HG03045 (cell line): ENCODE data around the gene EFNB2.

ENCODE experiments used
- ATAC-seq: cut with Tn5 transposase; IDR thresholded peaks from one replicate; pipeline ENCODE4 v1.9.1; 2021; ENCODE audit warnings: mild to moderate bottlenecking, moderate library complexity; ENCODE audit not compliant: unreplicated experiment

The EFNB2 gene

DNA sequence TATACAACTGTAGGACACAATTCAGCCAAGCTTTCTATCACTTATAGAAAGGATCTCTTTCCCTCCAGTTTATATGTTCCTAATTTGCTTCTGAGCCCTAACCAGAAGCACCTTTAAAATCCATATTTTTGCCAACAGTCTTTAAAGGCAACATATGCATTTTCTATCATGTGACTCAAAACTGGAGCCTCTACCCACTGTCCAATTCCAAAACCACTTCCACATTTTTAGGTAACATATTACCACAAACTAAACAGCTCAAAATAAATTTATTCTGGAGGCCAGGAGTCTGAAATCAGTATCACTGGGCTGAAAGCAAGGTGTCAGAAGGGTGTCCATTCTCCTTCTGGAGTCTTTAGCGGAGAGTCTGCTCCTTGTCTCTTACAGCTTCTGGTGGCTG lies 15.9 kb upstream of the EFNB2 start:
- ATAC-seq, result no peak

DNA sequence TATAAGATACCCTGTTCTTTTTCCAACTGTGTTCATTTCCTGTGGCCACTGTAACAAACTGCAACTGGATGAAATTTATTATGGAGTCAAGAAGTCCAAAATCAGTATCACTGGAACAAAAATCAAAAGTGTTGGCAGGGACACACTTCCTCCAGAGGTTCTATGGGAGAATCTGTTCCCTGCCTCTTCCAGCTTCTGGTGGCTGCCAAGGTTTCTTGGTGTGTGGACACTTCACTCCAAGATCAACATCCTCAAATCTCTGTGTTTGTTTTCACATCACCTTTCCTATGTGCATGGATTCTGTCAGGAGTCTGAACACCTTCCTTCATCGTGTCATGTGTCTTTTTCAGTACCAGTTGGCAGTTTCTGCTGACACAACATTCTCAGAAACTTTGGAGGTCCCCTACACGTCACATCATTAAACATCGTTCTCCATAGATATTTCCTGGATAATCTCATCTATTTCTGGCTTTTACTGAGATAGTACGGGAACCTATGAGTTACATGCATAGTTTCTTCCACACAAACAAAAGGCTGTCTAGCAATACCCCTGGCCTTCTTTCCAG lies 15.2 kb upstream of the EFNB2 start:
- ATAC-seq, result no peak

DNA sequence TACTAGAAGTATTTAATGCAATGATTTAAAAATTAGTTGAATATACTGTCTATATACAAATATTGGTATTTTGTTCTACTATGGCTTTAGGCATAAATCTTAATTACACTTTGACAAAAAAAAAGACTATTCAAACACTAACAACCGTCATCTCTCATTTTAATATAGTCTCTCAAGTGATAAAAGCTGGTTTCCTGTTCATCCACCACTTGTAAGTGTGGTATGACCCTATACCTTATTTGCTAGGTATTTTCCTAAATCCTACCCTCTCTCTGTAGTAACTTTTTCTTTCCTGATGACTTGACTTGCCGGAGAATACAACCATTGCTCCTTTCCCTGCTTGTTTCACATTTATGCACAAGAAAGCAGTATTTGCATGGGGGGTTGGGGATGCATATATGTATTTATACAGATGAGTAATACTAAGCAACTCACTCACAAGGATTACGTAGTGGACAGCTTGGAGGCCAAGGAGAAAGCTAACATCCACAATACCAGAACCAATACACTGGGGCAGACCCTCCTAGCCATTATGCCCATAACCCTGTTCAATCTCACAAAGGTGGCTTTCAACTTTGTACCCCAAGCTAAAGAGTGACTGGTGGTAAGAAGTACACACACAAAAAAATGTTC lies 12.7 kb upstream of the EFNB2 start:
- no peak for ATAC-seq

DNA sequence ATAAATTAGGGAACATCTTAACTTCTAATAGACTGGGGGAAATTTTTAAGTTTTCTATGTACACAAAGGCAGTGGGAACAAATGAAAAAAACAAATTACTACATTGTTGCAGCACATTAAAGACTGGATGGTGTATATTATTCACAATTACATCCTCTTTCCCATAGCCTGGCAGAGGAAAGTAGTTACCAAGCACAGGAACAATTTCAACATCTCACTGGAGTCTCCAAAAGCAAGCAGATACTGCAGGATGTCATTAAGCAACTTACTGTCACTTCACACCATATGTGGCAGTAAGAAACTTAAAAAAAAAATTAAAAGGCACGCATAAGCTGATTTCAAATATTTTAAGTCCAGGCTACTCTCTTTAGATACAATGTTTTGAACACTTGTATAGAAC lies 6.4 kb upstream of the EFNB2 start:
- ATAC-seq, result no peak

DNA sequence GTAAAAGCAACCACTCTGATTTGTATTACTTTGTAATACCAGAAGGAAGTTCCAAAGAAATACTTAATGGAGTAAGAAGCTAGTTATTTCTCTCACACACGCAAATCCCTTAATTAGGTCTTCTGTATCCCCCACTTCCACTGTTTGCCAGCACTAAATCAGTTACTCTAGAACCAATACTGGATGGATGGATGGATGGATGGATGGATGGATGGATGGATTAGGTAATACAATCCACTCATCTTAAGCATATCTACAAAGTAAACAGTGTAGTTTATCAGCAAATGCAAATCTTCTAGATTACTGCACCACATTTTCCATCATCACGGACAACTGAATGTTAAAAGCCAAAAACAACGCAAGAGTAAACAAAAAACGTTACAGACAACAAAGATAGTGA lies 5.2 kb upstream of the EFNB2 start:
- no peak for ATAC-seq

DNA sequence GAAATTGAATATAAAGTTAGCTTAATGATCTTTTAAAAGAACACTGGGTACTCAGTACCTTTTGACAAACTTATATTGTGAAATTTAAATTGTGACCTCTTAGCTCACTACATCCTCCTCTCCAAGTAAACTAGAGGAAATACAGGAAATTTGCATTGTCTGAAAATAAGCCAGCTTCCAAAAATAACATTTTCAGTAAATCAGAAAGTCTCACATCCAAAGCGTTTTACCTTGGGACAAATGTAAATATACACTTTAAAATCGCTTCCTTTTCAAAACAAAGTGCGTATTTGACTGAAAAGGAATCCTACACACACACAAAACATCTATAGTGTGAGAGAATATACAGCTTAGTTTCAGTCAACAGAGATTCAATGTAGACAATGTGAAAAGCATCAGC lies 2.1 kb upstream of the EFNB2 start:
- ATAC-seq, result no peak

DNA sequence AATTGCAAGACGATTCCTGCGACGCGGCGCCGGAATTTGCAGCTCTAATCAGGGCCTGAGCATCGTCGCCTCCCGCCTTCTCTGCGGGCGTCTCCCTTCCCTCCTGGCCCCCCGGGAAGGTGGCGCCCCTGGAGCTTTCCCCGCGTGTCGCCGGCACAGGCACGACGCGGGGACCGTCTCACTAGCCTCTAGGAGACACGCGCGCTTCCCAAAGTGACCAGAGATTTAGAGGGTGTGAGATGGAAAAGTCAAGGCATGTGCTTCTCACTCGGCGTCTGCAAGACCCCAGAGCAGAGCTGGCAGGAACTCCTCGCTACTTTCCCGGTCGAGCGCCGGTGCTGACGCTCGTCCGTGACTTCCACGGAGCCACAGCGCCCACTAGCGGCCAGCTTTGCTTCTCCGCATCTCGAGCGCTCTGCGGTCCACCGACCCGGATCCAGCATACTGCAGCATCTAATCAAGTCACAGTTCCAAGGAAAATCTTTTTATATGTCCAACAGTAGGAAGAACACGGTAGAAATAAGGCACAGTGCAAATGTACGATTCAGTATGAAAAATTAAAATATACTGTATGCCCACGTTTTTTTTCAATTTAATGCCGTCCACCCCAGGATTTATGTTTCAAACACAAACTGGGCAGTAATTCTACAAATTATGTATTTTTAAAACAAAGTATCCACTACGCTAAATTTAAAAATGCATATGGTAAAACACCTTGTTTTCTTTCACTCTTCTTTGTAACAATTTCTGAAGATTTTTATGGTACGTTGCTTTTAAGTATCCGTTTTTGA lies 977 bp upstream of the EFNB2 start:
- peak; percentile 41 for ATAC-seq

DNA sequence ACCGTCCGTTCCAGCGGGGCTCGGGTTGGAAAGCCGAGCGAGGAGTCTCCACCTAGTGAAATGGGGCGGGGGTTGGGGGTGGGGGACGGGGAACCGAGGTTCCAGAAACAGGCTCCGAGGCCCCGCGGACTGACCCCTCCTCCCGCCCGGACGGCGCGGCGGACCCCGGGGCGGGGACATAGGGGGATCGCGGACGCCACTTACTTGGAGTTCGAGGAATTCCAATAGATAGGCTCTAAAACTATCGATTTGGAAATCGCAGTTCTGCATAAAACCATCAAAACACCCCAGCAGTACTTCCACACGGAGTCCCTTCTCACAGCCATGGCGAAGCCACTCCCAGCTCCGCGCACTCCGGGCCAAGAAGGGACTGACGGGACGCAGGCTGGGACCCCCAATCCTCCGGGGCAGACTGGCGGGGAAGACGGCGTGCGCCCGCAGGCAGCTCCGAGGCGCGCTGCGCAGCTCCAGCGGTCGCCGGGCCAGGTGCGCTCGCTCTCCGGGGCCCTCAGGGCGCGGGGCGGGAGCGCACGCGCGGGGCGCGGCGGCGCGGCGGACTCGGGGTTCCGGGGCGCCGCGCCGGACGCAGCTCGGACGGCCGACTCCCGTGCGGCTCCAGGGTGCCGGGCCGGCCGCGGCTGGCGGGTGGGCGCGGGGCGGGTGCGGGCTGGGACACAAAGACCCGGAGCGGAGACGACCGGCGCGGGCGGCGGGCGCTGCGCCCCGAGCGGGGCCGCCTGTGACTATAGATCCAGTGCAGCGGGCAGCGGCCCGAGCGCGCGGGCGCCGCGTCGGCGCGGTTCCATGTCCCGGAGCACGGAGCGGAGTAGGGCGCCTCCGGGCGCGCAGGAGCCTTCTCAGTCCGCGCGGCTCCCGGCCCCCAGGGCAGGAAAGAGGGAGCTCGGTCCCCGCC lies 567 bp downstream of the EFNB2 start:
- ATAC-seq, result peak; percentile 27

DNA sequence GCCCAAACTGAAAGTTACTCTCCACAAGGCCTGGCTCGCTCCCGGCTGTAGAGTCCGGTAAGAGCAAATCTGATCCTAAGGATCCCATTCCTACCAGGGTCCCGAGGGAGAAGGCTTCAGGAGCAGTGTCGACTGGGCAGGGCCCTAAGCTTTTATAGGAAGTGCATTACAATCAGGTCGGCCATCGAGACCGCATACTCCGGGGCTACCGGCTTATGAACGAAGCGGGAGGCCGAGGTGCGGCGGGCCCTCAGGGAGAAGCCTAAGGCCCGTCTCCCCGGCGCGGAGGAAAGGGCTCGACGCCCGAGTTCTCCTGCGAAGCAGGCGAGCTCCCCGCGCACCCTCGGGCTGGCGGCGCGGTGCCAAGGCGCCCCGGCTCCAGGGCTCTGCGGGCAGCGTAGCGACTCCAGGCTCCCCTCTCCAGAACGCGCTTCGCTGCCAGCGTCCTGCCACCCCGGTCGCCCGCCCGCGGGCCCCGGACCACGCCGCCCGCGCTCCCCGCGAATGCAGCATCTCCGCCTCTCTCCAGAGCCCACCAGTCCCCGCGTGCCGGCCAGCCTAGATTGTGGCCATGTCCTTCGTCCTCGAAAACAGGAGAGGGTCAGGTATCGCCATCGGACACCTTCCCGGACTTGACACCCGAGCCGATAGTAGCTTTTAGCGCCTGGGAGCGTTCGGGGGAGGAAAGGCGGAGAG lies 1.4 kb downstream of the EFNB2 start:
- no peak for ATAC-seq

DNA sequence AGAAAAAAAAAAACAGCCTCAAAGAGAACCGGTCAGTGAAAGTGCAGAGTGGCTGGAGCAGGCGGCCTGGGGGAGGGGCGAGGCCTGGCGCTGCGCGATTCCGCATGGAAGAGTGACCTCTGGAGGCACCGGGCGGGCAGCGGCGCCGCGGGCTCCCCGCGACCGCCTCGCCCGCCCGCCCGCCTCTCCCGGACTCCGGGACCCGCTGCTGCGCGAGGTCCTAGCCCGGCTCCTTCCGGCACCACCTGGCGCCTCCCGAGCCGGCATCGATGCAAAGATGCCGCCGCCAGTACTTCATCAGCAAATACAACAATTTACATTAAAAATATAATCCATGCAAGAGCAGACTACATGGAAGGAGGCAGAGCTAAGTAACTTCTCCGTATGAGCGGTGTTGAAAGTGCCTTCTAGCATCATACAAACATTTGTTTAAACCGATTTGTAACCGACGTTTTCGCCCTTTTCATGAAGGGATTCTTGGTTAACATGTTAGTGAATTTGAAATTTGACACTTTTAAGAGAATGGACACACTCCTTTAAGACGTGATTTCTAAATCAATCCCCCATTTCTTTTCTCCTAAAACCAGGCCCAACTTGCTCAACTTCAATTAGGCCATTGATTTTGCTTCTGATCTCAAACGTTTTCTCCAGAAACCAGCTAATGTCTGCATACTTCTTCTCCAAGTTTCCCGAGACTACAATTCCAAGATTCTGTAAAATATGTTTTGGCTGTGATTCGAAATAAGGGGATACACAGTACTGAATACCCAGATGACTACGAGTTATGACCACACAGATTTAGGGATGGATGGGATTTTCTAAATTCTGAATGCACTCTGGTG lies 2.1 kb downstream of the EFNB2 start:
- ATAC-seq, result no peak

DNA sequence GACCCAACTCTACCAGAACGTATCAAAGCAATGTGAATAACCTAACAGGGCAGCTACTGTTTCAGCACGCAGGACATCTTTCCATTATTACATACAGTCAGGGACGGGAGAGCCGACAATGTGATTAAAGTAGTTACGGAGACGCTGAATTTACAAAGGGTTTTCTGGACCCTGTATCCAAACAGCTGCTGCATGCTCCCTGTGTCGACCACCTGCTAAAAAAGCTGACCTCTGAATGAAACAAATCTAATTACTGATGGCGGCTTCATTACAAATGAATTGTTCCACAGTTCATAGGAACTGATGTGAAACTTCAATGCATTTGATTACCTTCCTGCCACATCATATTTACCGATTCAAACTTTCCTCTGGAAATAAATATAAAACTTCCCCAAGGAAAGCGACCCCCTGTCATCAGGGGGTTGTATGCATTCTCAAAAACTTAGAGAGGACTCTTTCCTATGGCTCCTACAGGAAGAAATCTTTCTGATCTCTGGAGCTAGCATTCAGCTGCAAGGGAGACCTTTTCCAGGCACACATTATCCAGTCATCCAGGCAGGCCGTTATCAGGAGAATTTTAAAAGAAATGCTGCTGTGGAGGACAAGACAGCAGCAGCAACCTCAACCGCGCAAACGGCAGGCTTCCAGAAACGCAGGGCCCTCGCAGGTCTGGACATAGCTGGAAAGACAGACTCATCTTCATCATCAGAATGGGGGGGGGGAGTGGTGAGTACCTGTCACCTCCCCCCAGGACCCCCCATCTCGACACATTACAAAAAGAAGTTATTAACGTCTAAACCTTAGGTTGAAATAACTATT lies 3.1 kb downstream of the EFNB2 start:
- no peak for ATAC-seq

DNA sequence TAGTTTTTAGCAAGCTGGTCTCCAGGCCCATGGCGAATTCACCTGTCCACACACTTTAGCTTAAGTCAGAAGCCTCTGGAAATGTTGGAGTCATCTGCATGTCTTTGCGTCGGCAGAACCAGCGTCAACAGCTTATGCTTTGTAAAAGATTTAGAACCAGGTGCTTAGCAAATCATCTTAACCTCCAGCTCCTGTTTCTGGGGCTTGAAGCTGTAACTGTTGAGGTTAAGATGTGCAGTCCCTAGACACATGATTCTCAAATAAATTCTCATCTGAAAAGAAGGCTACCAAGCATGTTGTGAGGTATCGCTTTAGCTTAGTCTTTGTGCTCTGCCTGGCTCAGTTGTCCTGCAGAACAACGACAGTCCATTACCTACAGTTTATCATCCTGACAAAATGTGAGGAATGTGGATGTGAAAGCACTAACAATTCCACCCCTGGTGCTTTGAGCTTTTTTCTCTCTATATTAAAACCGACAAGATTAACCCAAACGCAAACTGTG lies 4.4 kb downstream of the EFNB2 start:
- no peak for ATAC-seq

DNA sequence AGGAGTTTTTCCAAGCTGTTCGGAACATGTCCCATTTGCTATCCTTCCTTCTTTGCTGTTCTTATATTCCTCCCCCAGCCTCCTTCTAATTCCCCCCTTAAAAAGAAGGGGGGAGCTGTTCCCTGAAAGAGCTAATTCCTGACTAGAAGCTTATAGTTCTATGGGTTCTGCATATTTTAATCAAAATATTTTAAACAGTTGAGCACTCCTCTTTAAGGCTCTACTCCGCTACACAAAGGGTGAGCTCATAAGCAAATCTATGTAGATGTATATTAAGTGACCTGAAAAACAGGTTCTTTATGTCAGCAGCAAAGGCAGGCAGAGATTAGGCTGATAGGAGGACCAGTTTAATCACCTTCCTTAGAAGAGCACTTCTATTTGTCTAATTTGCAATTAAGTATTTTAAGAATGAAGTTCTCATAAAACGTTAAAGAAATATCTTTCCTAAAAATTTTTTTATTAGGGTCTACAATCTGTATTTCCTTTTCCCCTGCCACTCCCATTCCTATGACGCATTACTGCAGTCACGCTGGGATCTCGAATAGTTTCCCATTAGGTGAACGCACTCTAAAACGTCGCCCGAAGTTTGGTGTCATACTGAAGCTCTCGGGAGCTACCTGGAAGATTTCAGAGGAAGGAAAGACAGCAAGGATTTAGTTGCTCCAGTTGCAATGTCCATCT lies 5.2 kb downstream of the EFNB2 start:
- ATAC-seq, result no peak

DNA sequence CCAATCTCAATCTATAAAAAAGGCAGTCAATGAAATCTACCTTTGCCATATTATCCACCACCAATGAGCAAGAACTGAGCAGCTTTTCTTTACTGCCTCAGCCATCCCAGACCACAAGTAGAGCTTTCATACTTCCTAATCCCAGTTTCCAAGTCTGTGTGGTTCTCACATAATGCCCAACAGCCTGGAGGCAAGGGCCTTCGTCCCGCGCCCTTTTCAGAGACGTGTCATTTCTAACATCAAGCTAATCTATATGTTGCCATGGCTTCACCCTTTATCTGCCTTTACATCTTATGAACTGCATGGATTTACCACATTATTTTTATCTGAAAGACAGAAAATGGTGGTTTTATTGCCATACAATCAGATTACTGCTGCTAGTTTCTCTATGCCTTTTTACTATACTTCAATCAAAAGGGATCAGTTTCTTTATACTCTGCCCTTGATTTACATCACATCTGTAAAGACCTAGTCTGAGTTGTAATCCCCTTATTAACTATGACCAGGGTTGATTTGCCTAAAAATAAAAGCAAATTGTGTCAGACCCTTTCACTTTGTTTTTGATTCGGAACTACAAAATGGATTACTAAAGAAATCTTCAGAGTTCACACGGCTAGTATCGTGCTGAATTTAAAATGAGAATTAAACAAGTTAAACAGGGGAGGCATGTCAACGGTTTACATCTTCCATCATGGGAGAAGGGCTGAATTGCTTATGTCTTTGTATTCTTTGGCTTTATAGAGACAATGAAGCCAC lies 5.9 kb downstream of the EFNB2 start:
- no peak for ATAC-seq

DNA sequence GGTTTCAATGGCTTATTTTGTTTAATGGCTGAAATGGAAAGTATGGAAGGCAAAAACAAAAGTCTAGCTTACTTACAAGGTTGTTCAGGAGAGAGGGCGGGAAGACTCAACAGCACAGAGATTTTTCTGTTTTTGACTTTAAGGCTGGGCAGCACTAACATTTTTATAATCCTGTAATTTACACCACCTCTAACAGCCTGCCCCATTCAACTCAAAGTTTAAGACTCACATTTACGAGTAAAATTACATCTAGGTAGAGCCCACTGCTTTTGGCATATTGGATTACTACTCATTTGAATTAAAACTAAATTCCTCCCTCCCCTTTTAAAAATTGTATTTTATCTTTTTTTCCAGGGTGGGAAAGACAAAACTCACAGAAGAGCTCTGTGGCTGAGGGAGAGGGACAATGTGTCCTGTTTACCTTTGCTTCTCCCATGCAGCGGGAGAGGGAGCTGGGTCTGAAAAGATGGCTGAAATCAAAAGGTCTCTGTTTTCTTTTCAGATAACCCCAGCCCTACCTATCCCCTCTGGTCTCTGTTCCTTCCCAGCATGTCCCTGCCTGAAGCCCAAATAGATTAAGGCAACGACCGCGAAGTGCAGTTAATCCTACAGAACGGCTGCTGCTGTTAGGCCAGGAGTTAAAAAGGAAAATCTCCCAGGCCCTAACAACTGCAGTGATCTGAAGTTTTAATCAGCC lies 6.6 kb downstream of the EFNB2 start:
- ATAC-seq, result no peak

DNA sequence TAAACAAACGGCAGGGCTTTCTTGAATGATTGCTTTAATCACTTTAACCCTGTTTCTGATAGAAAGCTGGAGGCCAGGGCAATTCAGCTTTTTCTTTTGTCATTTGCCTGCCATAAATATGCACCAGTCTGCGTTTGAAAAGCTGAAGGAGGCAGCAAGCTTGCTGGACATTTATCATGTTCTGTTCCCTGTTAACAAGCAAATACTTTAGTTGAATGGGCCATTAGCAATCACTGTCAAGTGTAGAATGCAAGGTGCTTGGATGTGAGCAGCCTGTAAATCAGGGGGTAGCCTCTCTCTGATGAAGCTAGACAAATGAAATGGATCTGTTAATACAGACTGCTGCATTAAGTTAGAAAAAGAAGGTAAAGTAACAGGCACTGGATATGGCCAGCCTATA lies 7.6 kb downstream of the EFNB2 start:
- no peak for ATAC-seq

DNA sequence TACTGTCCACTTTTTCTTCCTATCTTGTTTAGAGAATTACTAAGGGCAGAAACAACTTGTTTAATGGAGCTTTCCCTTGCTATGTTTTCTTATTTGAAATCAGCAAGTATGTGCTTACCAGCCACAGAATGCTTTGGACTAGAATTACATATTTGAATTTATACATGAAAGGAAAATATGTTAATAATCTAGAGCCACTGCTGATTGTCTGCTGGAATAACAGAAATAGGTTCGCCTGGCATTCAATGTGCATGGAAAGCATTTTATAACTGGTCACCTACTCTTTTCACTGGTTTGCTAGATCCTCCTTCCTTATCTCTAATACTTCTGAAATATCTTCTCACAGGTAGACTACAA lies 8.0 kb downstream of the EFNB2 start:
- no peak for ATAC-seq
